Fibroblast of villous mesenchyme (primary cell): ENCODE measurements around the gene ART1. TPM values are rescaled to one million over a fixed set of nuclear protein-coding genes. Genes with fewer than 3 reads are reported as not detected.

Source experiments
- small RNA-seq: library from RNA; depleted of rRNA; stranded (forward); fragments of <200 nt; gene quantifications from one replicate; pipeline ENCODE3, GENCODE V24; 2012
- total RNA-seq: library from RNA; depleted of rRNA; stranded (reverse); fragments of >200 nt; gene quantifications from 2 replicates; pipeline ENCODE4 v1.2.3, GENCODE V29; 2012

Gene ART1
- total RNA-seq, 1 donor = not detected

Small RNAs within 50 kb of the gene (small RNA-seq; reads per million reads assigned to genes)
- not detected for gene RF00019

Other genes with a start within 250 kb of the ART1 start
- not detected in 2 replicates for gene ART5, start 3.1 kb upstream of the ART1 start, total RNA-seq
- 0.86 and 0.97 TPM in 2 replicates for gene CHRNA10, start 26.3 kb downstream of the ART1 start, total RNA-seq
- 136 and 183 TPM in 2 replicates for gene NUP98, start 152.4 kb downstream of the ART1 start, total RNA-seq
- 7.4 and 8.2 TPM in 2 replicates for gene PGAP2, start 163.4 kb downstream of the ART1 start, total RNA-seq
- 9.0 and 9.5 TPM in 2 replicates for gene RHOG, start 195.8 kb downstream of the ART1 start, total RNA-seq
- 27.4 and 36.7 TPM in 2 replicates for gene STIM1, start 210.5 kb downstream of the ART1 start, total RNA-seq